H9 (cell line): ENCODE measurements around the gene PPOX. TPM values are rescaled to one million over a fixed set of nuclear protein-coding genes. Genes with fewer than 3 reads are reported as not detected.

ENCODE experiments used
- DNase-seq: peaks from one replicate; pipeline ENCODE4 v3.0.0-alpha.2; 2017
- H2AFZ ChIP-seq: one replicate; pipeline ENCODE4 v1.6.1; 2013; ENCODE audit warnings: mild to moderate bottlenecking, low read length, control low read depth, moderate library complexity
- H2AK5ac ChIP-seq: 2 replicates; pipeline ENCODE4 v1.6.1; 2013; ENCODE audit warnings: low read length, control low read depth, mixed read lengths; ENCODE audit not compliant: insufficient read length
- H2BK120ac ChIP-seq: one replicate; pipeline ENCODE4 v1.6.1; 2013; ENCODE audit warnings: low read depth, mild to moderate bottlenecking, low read length, control low read depth, inconsistent platforms; ENCODE audit not compliant: poor library complexity, severe bottlenecking
- H2BK12ac ChIP-seq: 2 replicates; pipeline ENCODE4 v1.6.1; 2013; ENCODE audit warnings: low read length, control low read depth, mixed read lengths, low read depth; ENCODE audit not compliant: insufficient read length
- H2BK15ac ChIP-seq: 2 replicates; pipeline ENCODE4 v1.6.1; 2013; ENCODE audit warnings: low read depth, low read length, control low read depth
- H2BK20ac ChIP-seq: one replicate; pipeline ENCODE4 v1.6.1; 2013; ENCODE audit warnings: low read depth, mild to moderate bottlenecking, low read length, control low read depth, inconsistent platforms; ENCODE audit not compliant: poor library complexity, severe bottlenecking
- H2BK5ac ChIP-seq: 2 replicates; pipeline ENCODE4 v1.6.1; 2013; ENCODE audit warnings: low read length, control low read depth, mixed read lengths; ENCODE audit not compliant: insufficient read length
- H3K14ac ChIP-seq: 2 replicates; pipeline ENCODE4 v1.6.1; 2013; ENCODE audit warnings: low read length, control low read depth; ENCODE audit not compliant: insufficient read depth
- H3K18ac ChIP-seq: 2 replicates; pipeline ENCODE4 v1.6.1; 2013; ENCODE audit warnings: low read depth, mild to moderate bottlenecking, mixed read lengths, low read length, control low read depth; ENCODE audit not compliant: insufficient read length
- H3K23ac ChIP-seq: 2 replicates; pipeline ENCODE4 v1.6.1; 2013; ENCODE audit warnings: low read length, control low read depth, mixed read lengths, low read depth; ENCODE audit not compliant: insufficient read length
- H3K23me2 ChIP-seq: 2 replicates; pipeline ENCODE4 v1.6.1; 2013; ENCODE audit warnings: low read depth, mild to moderate bottlenecking, mixed read lengths, low read length, control low read depth; ENCODE audit not compliant: insufficient read length, poor library complexity, severe bottlenecking
- H3K27ac ChIP-seq: 2 replicates; pipeline ENCODE4 v1.5.1; 2013; ENCODE audit warnings: low read length, control low read depth, mixed read lengths, low read depth; ENCODE audit not compliant: insufficient read length
- H3K27me3 ChIP-seq: 2 replicates; pipeline ENCODE4 v1.6.1; 2013; ENCODE audit warnings: low read length, control low read depth, inconsistent platforms; ENCODE audit not compliant: insufficient read depth
- H3K4ac ChIP-seq: 2 replicates; pipeline ENCODE4 v1.6.1; 2013; ENCODE audit warnings: low read depth, mild to moderate bottlenecking, control low read depth, inconsistent platforms, low read length, moderate library complexity
- H3K4me1 ChIP-seq: 2 replicates; pipeline ENCODE4 v1.6.1; 2013; ENCODE audit warnings: low read length, control low read depth, inconsistent platforms; ENCODE audit not compliant: insufficient read depth
- H3K4me2 ChIP-seq: 2 replicates; pipeline ENCODE4 v1.6.1; 2013; ENCODE audit warnings: low read length, control low read depth, mixed read lengths; ENCODE audit not compliant: insufficient read length, insufficient read depth
- H3K56ac ChIP-seq: 2 replicates; pipeline ENCODE4 v1.6.1; 2013; ENCODE audit warnings: low read depth, mild to moderate bottlenecking, mixed read lengths, low read length, control low read depth; ENCODE audit not compliant: insufficient read length
- H3K79me1 ChIP-seq: 2 replicates; pipeline ENCODE4 v1.6.1; 2013; ENCODE audit warnings: low read depth, mild to moderate bottlenecking, moderate library complexity, low read length, control low read depth, inconsistent platforms; ENCODE audit not compliant: insufficient read depth, poor library complexity, severe bottlenecking
- H3K79me2 ChIP-seq: 2 replicates; pipeline ENCODE4 v1.6.1; 2013; ENCODE audit warnings: low read length, control low read depth, inconsistent platforms; ENCODE audit not compliant: insufficient read depth
- H3K9ac ChIP-seq: 2 replicates; pipeline ENCODE4 v1.6.1; 2013; ENCODE audit warnings: low read length, control low read depth, mixed read lengths; ENCODE audit not compliant: insufficient read length; ENCODE audit errors: extremely low read depth
- H3K9me3 ChIP-seq: one replicate; pipeline ENCODE4 v1.6.1; 2013; ENCODE audit warnings: low read depth, low read length, inconsistent platforms; ENCODE audit not compliant: control insufficient read depth
- H3T11ph ChIP-seq: one replicate; pipeline ENCODE4 v1.6.1; 2013; ENCODE audit warnings: mild to moderate bottlenecking, low read length, control low read depth, inconsistent platforms
- H4K20me1 ChIP-seq: one replicate; pipeline ENCODE4 v1.6.1; 2013; ENCODE audit not compliant: control insufficient read depth, insufficient read length, insufficient read depth
- H4K5ac ChIP-seq: 2 replicates; pipeline ENCODE4 v1.6.1; 2013; ENCODE audit warnings: low read depth, mild to moderate bottlenecking, mixed read lengths, low read length, control low read depth; ENCODE audit not compliant: insufficient read length
- H4K8ac ChIP-seq: replicated peaks from 2 replicates; pipeline ENCODE4 v1.6.1; 2013; ENCODE audit warnings: low read length, control low read depth, mixed read lengths, low read depth; ENCODE audit not compliant: insufficient read length
- H4K91ac ChIP-seq: 2 replicates; pipeline ENCODE4 v1.6.1; 2013; ENCODE audit warnings: low read depth, mild to moderate bottlenecking, moderate library complexity, mixed read lengths, low read length, control low read depth; ENCODE audit not compliant: insufficient read length
- H3K27ac Mint-ChIP-seq, 3 experiments: 2 replicates in 2 of 3; 3 replicates in 1 of 3; pipeline ENCODE4 v1.8.0; 2020 to 2021; ENCODE audit warnings: mixed read lengths in 3 of 3, mild to moderate bottlenecking in 1 of 3, moderate library complexity in 1 of 3
- H3K27me3 Mint-ChIP-seq: 2 replicates; pipeline ENCODE4 v1.8.0; 2021; ENCODE audit warnings: low read depth, mild to moderate bottlenecking, moderate library complexity, mixed read lengths
- H3K36me3 Mint-ChIP-seq, 3 experiments: 2 replicates in 2 of 3; 3 replicates in 1 of 3; pipeline ENCODE4 v1.8.0; 2020 to 2021; ENCODE audit warnings: low read depth in 3 of 3, mixed read lengths in 3 of 3; ENCODE audit not compliant: insufficient read depth in 1 of 3
- H3K4me1 Mint-ChIP-seq, 2 experiments: 2 replicates each; pipeline ENCODE4 v1.8.0; 2020; ENCODE audit warnings: mixed read lengths in 2 of 2
- H3K4me3 Mint-ChIP-seq, 2 experiments: 2 replicates in 1 of 2; 3 replicates in 1 of 2; pipeline ENCODE4 v1.8.0; 2020 to 2021; ENCODE audit warnings: mild to moderate bottlenecking in 2 of 2, mixed read lengths in 2 of 2, moderate library complexity in 1 of 2
- H3K9me3 Mint-ChIP-seq, 2 experiments: 2 replicates in 1 of 2; 3 replicates in 1 of 2; pipeline ENCODE4 v1.8.0; 2020; ENCODE audit warnings: mild to moderate bottlenecking in 2 of 2, mixed read lengths in 2 of 2, moderate library complexity in 1 of 2
- WGBS: extraction: QIAGEN DNeasy Blood & Tissue Kit; methylation state at CpG from one replicate; pipeline ENCODE4 v1.1.7; 2013; ENCODE audit warnings: missing lambda C conversion rate, low lambda C conversion rate, mixed read lengths; ENCODE audit not compliant: insufficient read length; ENCODE audit errors: extremely low coverage; 5-methylcytosine and 5-hydroxymethylcytosine counted together
- total RNA-seq: library from RNA; stranded (reverse); gene quantifications from 2 replicates; pipeline ENCODE4 v1.2.1, GENCODE V29; 2021
- TF ChIP-seq, protein P1 (sequence below): fragments of 200-600 bp; sonication (generic); conservative IDR thresholded peaks from 3 replicates; pipeline ENCODE4 v1.8.0; 2021; ENCODE audit warnings: antibody characterized with exemption, mild to moderate bottlenecking

Gene PPOX
- total RNA-seq, 1 experiment from 2014 or later = 39.8 TPM

DNA sequence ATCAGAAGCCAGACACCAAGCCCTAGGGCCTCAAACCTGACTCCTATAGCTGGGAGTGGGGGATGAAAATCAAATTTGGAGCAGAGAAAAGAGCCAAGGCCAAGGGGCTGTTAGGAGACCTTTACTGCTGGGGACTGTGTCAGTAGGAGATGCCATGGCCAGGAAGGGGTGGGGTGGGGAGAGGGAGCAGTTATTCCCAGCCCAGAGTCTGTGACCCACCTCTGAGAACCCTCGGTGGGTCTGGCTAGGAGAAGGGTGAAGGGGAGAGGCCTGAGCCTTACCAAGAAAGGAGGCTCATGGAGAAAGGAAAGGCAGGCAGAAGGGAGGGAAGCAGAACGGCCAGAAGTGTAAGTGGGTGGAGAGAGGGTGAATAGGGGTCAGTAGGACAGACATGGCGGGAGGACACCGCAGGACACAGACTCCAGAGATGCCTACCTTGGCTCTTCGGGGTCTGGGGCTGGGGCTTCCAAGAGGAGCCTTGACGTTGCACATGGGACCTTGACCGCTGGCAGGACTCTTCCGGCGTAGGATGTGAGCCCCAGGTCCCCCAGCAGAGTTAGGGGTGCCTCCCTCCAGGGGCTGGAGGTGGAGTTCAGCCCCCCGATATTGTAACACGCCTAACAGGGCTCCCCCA lies 31.5 kb downstream of the PPOX start:
- Histone ChIP-seq H3T11ph (no peak overlapping the region), H3K27ac (no peak overlapping the region), H2BK15ac (no peak overlapping the region), H3K23ac (no peak overlapping the region), H3K4me1 (peaks cover 24% of the 10 kb centered on the region), H4K5ac (no peak overlapping the region), H3K27me3 (no peaks in the 10 kb centered on the region), H3K9me3 (no peaks in the 10 kb centered on the region), H3K79me2 (no peaks in the 10 kb centered on the region), H3K18ac (no peak overlapping the region), H2BK120ac (no peak overlapping the region), H4K20me1 (no peaks in the 10 kb centered on the region), H3K4me2 (peak overlapping the region; percentile 27), H3K9ac (no peak overlapping the region), H2BK12ac (no peak overlapping the region), H2AFZ (no peak overlapping the region), H2BK5ac (no peak overlapping the region), H2BK20ac (no peak overlapping the region), H3K56ac (no peak overlapping the region), H3K23me2 (peaks cover 7% of the 10 kb centered on the region), H2AK5ac (no peak overlapping the region), H3K79me1 (no peaks in the 10 kb centered on the region), H4K8ac (no peak overlapping the region), H3K4ac (no peak overlapping the region), H4K91ac (no peak overlapping the region), H3K14ac (peak overlapping the region; percentile 19; the same call in 1 of the 2 replicates)
- WGBS = no CpG with 5 or more reads among the region's 11 CpGs
- Mint-ChIP-seq H3K36me3 (peaks cover 0 to 19% (median 7%) of the 10 kb centered on the region in 3 experiments; a peak in 5 of 7 replicates), H3K27ac (peak overlapping the region in 2 of 3 experiments; percentile 39 to 51; a peak in 4 of 7 replicates), H3K9me3 (no peaks in the 10 kb centered on the region; a peak in 1 of 5 replicates), H3K4me1 (peaks cover 58 to 61% of the 10 kb centered on the region in 2 experiments), H3K4me3 (peak overlapping the region; percentile 59 to 65), H3K27me3 (no peaks in the 10 kb centered on the region)
- TF ChIP-seq, protein P1, sequence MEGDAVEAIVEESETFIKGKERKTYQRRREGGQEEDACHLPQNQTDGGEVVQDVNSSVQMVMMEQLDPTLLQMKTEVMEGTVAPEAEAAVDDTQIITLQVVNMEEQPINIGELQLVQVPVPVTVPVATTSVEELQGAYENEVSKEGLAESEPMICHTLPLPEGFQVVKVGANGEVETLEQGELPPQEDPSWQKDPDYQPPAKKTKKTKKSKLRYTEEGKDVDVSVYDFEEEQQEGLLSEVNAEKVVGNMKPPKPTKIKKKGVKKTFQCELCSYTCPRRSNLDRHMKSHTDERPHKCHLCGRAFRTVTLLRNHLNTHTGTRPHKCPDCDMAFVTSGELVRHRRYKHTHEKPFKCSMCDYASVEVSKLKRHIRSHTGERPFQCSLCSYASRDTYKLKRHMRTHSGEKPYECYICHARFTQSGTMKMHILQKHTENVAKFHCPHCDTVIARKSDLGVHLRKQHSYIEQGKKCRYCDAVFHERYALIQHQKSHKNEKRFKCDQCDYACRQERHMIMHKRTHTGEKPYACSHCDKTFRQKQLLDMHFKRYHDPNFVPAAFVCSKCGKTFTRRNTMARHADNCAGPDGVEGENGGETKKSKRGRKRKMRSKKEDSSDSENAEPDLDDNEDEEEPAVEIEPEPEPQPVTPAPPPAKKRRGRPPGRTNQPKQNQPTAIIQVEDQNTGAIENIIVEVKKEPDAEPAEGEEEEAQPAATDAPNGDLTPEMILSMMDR = no peak
- DNase-seq = no peak
